Vagina (tissue), 2 donors: ENCODE results near the gene EIPR1.

ENCODE experiments used
- POLR2A ChIP-seq, 2 donors: fragments of 450-650 bp; IDR thresholded peaks; one replicate each; pipeline ENCODE4 v1.6.1; 2017; ENCODE audit warnings: antibody characterized with exemption in 2 of 2, mild to moderate bottlenecking in 2 of 2, moderate library complexity in 2 of 2
- TF ChIP-seq, protein P1 (sequence below), 3 experiments: fragments of 450-650 bp in 2 of 3; fragments of 200-600 bp in 1 of 3; sonication (generic) in 1 of 3; IDR thresholded peaks; one replicate each; pipeline ENCODE4 v1.5.1; 2017 to 2019; ENCODE audit warnings: antibody characterized with exemption in 3 of 3, mild to moderate bottlenecking in 2 of 3, moderate library complexity in 2 of 3

DNA sequence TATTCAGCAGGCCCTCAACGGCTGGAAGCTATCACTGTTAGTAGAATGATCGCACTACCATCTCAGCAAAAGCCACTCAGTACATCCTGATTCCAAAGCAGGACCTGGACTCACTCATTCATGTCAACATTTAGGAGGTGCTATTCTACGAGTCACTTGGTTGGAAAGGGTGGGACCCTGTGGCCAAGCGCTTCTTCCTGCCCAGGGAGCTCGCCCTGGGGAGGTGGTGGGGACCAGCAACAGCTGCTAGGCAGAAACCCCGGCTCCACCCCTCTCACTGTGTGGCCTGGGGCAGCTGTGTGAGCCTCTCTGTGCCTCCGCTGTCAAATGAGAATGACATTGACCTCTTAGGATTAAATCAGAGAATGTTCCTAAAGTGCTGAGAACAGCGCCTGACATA, 231.4 kb downstream of the EIPR1 start:
- TF ChIP-seq, protein P1, sequence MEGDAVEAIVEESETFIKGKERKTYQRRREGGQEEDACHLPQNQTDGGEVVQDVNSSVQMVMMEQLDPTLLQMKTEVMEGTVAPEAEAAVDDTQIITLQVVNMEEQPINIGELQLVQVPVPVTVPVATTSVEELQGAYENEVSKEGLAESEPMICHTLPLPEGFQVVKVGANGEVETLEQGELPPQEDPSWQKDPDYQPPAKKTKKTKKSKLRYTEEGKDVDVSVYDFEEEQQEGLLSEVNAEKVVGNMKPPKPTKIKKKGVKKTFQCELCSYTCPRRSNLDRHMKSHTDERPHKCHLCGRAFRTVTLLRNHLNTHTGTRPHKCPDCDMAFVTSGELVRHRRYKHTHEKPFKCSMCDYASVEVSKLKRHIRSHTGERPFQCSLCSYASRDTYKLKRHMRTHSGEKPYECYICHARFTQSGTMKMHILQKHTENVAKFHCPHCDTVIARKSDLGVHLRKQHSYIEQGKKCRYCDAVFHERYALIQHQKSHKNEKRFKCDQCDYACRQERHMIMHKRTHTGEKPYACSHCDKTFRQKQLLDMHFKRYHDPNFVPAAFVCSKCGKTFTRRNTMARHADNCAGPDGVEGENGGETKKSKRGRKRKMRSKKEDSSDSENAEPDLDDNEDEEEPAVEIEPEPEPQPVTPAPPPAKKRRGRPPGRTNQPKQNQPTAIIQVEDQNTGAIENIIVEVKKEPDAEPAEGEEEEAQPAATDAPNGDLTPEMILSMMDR (IDR thresholded peaks at IDR 0.05): no peak
- TF ChIP-seq POLR2A (IDR thresholded peaks at IDR 0.05): no peak
